RWPE2 (cell line): ENCODE measurements around the gene AP3S1.

Experiments
- ATAC-seq: fragments of 200-7000 bp; cut with Tn5 transposase; 3 replicates; pipeline ENCODE4 v1.9.1; 2021; ENCODE audit warnings: low read depth
- DNase-seq: peaks from one replicate; pipeline ENCODE4 v3.0.0-alpha.2; 2020; ENCODE audit warnings: low spot score
- H3K27ac ChIP-seq: fragments of 450-650 bp; 2 replicates; pipeline ENCODE4 v1.5.1; 2017; ENCODE audit warnings: mild to moderate bottlenecking; ENCODE audit not compliant: poor library complexity, severe bottlenecking
- H3K27me3 ChIP-seq: fragments of 250-450 bp; sonication (Bioruptor Pico); 2 replicates; pipeline ENCODE4 v1.5.1; 2021; ENCODE audit warnings: mild to moderate bottlenecking, moderate library complexity; ENCODE audit not compliant: insufficient read depth, poor library complexity, severe bottlenecking
- H3K36me3 ChIP-seq: fragments of 250-450 bp; sonication (Bioruptor Pico); 2 replicates; pipeline ENCODE4 v1.5.1; 2020; ENCODE audit warnings: low read depth, mild to moderate bottlenecking, moderate library complexity
- H3K4me1 ChIP-seq: fragments of 250-450 bp; sonication (Bioruptor Pico); 2 replicates; pipeline ENCODE4 v1.5.1; 2021; ENCODE audit warnings: mild to moderate bottlenecking, moderate library complexity; ENCODE audit not compliant: insufficient read depth, poor library complexity, severe bottlenecking
- H3K4me3 ChIP-seq: fragments of 250-450 bp; sonication (Bioruptor Pico); 2 replicates; pipeline ENCODE4 v1.5.1; 2021; ENCODE audit warnings: mild to moderate bottlenecking, moderate library complexity; ENCODE audit not compliant: severe bottlenecking
- H3K9me3 ChIP-seq: fragments of 250-450 bp; sonication (Bioruptor Pico); 2 replicates; pipeline ENCODE4 v1.5.1; 2021; ENCODE audit warnings: mild to moderate bottlenecking, moderate library complexity; ENCODE audit not compliant: severe bottlenecking
- CTCF ChIP-seq: fragments of 450-650 bp; IDR thresholded peaks from one replicate; pipeline ENCODE4 v1.5.1; 2017; ENCODE audit warnings: mild to moderate bottlenecking, moderate library complexity; ENCODE audit not compliant: poor library complexity, severe bottlenecking

The AP3S1 gene

GRCh38 chr5:115831163-115831768 lies 10.5 kb upstream of the AP3S1 start:
- no peak overlapping the region for H3K4me3 ChIP-seq
- no peaks in the 10 kb centered on the region for H3K4me1 ChIP-seq
- no peak overlapping the region for H3K27ac ChIP-seq
- no peaks in the 10 kb centered on the region for H3K27me3 ChIP-seq
- peak; percentile 96 for TF ChIP-seq CTCF
- no peaks in the 10 kb centered on the region for H3K9me3 ChIP-seq
- peak; percentile 66; the same call in 2 of the 3 replicates for ATAC-seq
- peaks cover 80% of the 10 kb centered on the region for H3K36me3 ChIP-seq
- no peak for DNase-seq

- DNase-seq (no peak), ATAC-seq (no peak)
- Histone ChIP-seq H3K36me3 (peaks cover 86% of the 10 kb centered on the region), H3K9me3 (no peaks in the 10 kb centered on the region), H3K27me3 (no peaks in the 10 kb centered on the region), H3K4me1 (peaks cover 13% of the 10 kb centered on the region), H3K4me3 (no peak overlapping the region), H3K27ac (no peak overlapping the region)
- no peak for TF ChIP-seq CTCF
Measured at GRCh38 chr5:115835481-115835880, 6.3 kb upstream of the AP3S1 start.

- Histone ChIP-seq H3K4me1 (peaks cover 20% of the 10 kb centered on the region), H3K36me3 (peaks cover 52% of the 10 kb centered on the region), H3K27me3 (no peaks in the 10 kb centered on the region), H3K9me3 (no peaks in the 10 kb centered on the region), H3K27ac (no peak overlapping the region), H3K4me3 (no peak overlapping the region)
- DNase-seq: no peak
- TF ChIP-seq CTCF: peak; percentile 87
- ATAC-seq: no peak
Measured at GRCh38 chr5:115838885-115839518, 2.7 kb upstream of the AP3S1 start.

GRCh38 chr5:115840873-115841272 lies 862 bp upstream of the AP3S1 start:
- H3K27ac ChIP-seq: peak overlapping the region; percentile 76
- no peak for TF ChIP-seq CTCF
- peaks cover 20% of the 10 kb centered on the region for H3K4me1 ChIP-seq
- H3K27me3 ChIP-seq: no peaks in the 10 kb centered on the region
- peaks cover 34% of the 10 kb centered on the region for H3K36me3 ChIP-seq
- no peak for ATAC-seq
- no peaks in the 10 kb centered on the region for H3K9me3 ChIP-seq
- H3K4me3 ChIP-seq: peak overlapping the region; percentile 89
- no peak for DNase-seq
